Muscle of leg (tissue), 11 donors: ENCODE measurements around the gene PPFIA4. TPM values are rescaled to one million over a fixed set of nuclear protein-coding genes. Genes with fewer than 3 reads are reported as not detected.

Experiments used
- DNase-seq: peaks from one replicate; pipeline ENCODE4 v3.0.0; 2013
- H3K27ac ChIP-seq: one replicate; pipeline ENCODE4 v1.5.1; 2013; ENCODE audit warnings: mild to moderate bottlenecking, low read length, control low read depth
- H3K27me3 ChIP-seq: one replicate; pipeline ENCODE4 v1.6.1; 2013; ENCODE audit warnings: low read length; ENCODE audit not compliant: control insufficient read depth, insufficient read depth
- H3K36me3 ChIP-seq: one replicate; pipeline ENCODE4 v1.6.1; 2013; ENCODE audit warnings: low read length; ENCODE audit not compliant: control insufficient read depth, insufficient read depth
- H3K4me1 ChIP-seq: one replicate; pipeline ENCODE4 v1.6.1; 2013; ENCODE audit warnings: low read length; ENCODE audit not compliant: control insufficient read depth, insufficient read depth
- H3K4me3 ChIP-seq: one replicate; pipeline ENCODE4 v1.5.1; 2013; ENCODE audit warnings: low read length, control low read depth
- H3K9me3 ChIP-seq: replicated peaks from 2 replicates; pipeline ENCODE4 v1.6.1; 2013; ENCODE audit warnings: low read depth, low read length; ENCODE audit not compliant: control insufficient read depth
- WGBS: methylation state at CpG from one replicate; pipeline ENCODE4 v1.1.5; 2013; ENCODE audit warnings: missing lambda C conversion rate; ENCODE audit not compliant: insufficient coverage; 5-methylcytosine and 5-hydroxymethylcytosine counted together
- polyA plus RNA-seq, 8 donors: library from polyadenylated mRNA; unstranded; fragments of 120-200 nt; gene quantifications; one replicate each; pipeline versions ENCODE4 v1.2.1 to v1.2.3, GENCODE V29; 2013; ENCODE audit warnings: inconsistent platforms in 1 of 8, low replicate concordance in 1 of 8; ENCODE audit not compliant: insufficient read length in 8 of 8, insufficient read depth in 1 of 8
- total RNA-seq: library from RNA; stranded (reverse); fragments of 120-200 nt; gene quantifications from one replicate; pipeline ENCODE4 v1.2.4, GENCODE V29; 2013

PPFIA4 gene
- total and polyA plus RNA-seq, 9 donors, result 22.4 to 53.1 (median 34.7) TPM

DNA sequence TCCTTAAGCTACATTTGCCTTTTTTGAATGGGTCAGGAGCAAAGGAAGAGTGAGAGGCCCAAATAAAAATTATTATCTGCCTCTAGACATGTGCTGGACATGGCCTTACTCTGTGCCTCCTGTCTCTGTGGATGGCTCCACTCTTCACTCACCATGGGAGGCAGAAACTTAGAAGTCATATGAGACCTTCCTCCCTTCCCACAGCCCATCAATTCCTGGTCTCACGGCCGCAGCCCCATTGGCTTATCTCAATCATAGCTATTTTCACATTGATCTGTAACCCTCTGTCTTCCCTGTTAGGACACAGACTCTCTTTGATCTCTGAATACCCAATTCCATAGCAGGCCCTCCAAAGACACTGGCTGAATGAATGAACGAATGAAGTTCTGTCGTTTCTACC lies 87.0 kb downstream of the PPFIA4 start:
- no peaks in the 10 kb centered on the region for H3K36me3 ChIP-seq
- no peaks in the 10 kb centered on the region for H3K9me3 ChIP-seq
- H3K27ac ChIP-seq, result no peak overlapping the region
- no peak overlapping the region for H3K4me3 ChIP-seq
- no peak for DNase-seq
- 72% methylated on average over 4 of the region's 4 CpGs for WGBS
- peaks cover 17% of the 10 kb centered on the region for H3K27me3 ChIP-seq
- H3K4me1 ChIP-seq, result peaks cover 23% of the 10 kb centered on the region

- Histone ChIP-seq H3K27me3 (peaks cover 22% of the 10 kb centered on the region), H3K4me3 (no peak overlapping the region), H3K36me3 (no peaks in the 10 kb centered on the region), H3K4me1 (peaks cover 27% of the 10 kb centered on the region), H3K27ac (no peak overlapping the region), H3K9me3 (no peaks in the 10 kb centered on the region)
- DNase-seq, result no peak
- 56% methylated on average over 6 of the region's 7 CpGs for WGBS
These were observed 87.9 kb downstream of the PPFIA4 start for GRCh38 chr1:203114202-203114601.

- Histone ChIP-seq H3K4me1 (peaks cover 33% of the 10 kb centered on the region), H3K27me3 (peaks cover 33% of the 10 kb centered on the region), H3K27ac (peak overlapping the region; percentile 67), H3K9me3 (no peaks in the 10 kb centered on the region), H3K36me3 (no peaks in the 10 kb centered on the region), H3K4me3 (no peak overlapping the region)
- peak; percentile 88 for DNase-seq
- WGBS, result 60% methylated on average over 5 of the region's 10 CpGs
These were observed 90.0 kb downstream of the PPFIA4 start for GRCh38 chr1:203116091-203116820.

DNA sequence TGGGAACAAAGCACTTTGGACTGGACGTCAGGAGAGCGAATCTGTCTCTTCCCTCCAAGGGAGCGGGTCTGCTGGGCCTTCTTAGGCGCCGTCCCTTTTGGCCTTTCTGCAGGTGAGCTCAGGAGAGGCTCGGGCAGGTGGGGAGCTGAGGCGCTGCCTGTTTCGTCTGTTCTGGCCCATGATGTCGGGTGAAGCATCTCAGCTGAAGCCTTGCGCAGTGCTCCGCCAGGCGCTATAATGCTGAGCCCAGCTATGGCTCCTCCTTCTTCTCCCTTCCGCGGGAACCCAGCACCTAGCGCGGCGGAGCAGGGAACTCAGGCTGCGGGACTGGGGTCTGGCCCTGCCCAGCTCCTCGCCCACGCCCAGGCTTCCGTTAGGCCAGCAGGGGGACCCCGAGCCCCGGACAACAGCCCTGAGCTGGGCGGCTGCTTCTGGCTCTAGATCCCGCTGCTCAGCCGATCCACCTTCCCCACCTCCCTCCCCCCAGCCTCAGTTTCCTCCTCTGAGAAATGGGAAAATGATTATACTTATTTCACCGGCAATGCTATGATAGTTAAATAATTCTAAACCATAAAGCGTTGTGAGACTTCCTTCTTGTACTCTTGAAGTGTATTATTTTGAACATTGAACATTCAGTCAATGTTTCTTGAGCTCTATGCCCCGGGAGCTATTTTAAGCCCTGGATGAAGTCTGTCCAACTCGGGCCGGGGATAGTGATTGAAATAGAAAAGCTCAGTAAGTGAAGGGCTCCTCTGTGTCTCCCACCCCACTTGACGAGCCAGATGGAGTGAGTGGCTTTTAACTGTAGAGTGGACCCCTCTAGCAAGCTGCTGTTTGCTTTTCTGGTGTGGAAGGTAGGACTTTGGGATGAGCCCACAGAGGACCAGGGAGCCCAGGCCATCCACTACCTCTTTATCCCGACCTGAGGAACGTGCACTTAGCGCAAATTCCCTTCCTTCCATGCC lies 91.6 kb downstream of the PPFIA4 start:
- 20% methylated on average over 23 of the region's 35 CpGs for WGBS
- DNase-seq, result peak; percentile 77

GRCh38 chr1:203120325-203121153 lies 94.2 kb downstream of the PPFIA4 start:
- Histone ChIP-seq H3K4me3 (no peak overlapping the region), H3K27me3 (peaks cover 57% of the 10 kb centered on the region), H3K4me1 (peaks cover 35% of the 10 kb centered on the region), H3K27ac (no peak overlapping the region), H3K36me3 (no peaks in the 10 kb centered on the region), H3K9me3 (no peaks in the 10 kb centered on the region)
- DNase-seq, result no peak
- WGBS, result 73% methylated on average over 6 of the region's 7 CpGs

More for the DNA sequence above, 91.6 kb downstream of the PPFIA4 start:
- H3K27ac ChIP-seq, result no peak overlapping the region
- no peak overlapping the region for H3K4me3 ChIP-seq
- H3K36me3 ChIP-seq, result no peaks in the 10 kb centered on the region
- peaks cover 33% of the 10 kb centered on the region for H3K4me1 ChIP-seq
- H3K27me3 ChIP-seq, result peaks cover 42% of the 10 kb centered on the region
- H3K9me3 ChIP-seq, result no peaks in the 10 kb centered on the region

- Histone ChIP-seq H3K4me1 (peaks cover 34% of the 10 kb centered on the region), H3K36me3 (no peaks in the 10 kb centered on the region), H3K27me3 (peaks cover 61% of the 10 kb centered on the region), H3K9me3 (no peaks in the 10 kb centered on the region), H3K4me3 (no peak overlapping the region), H3K27ac (no peak overlapping the region)
- 59% methylated on average over 10 of the region's 11 CpGs for WGBS
- no peak for DNase-seq
These were observed 95.1 kb downstream of the PPFIA4 start for GRCh38 chr1:203121186-203122015.

GRCh38 chr1:203122159-203122558 lies 95.9 kb downstream of the PPFIA4 start:
- DNase-seq, result no peak
- H3K4me1 ChIP-seq, result peaks cover 37% of the 10 kb centered on the region
- H3K36me3 ChIP-seq, result no peaks in the 10 kb centered on the region
- H3K27ac ChIP-seq, result no peak overlapping the region
- peaks cover 68% of the 10 kb centered on the region for H3K27me3 ChIP-seq
- H3K9me3 ChIP-seq, result no peaks in the 10 kb centered on the region
- no peak overlapping the region for H3K4me3 ChIP-seq
- WGBS, result 96% methylated on average over 2 of the region's 2 CpGs

DNA sequence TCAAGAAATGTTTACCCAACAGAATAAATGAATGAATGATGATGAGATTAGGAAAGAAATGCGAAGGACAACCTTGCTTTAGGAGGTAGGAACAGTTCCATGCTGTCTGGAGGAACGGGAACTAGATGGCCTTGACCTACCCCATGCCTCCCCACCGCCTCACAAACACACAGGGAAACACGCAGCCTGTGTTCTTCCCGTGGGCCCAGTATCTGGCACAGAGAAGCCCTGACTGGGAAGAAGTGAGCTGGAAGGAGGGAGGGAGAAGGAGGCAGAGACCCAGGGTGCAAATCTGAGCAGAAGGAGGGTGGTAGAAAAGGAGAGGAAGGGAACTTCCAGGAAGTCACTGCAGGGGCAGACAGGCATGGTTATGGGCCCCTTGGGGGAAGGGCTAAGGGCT lies 97.7 kb downstream of the PPFIA4 start:
- H3K27ac ChIP-seq, result no peak overlapping the region
- peaks cover 71% of the 10 kb centered on the region for H3K27me3 ChIP-seq
- H3K4me1 ChIP-seq, result peaks cover 40% of the 10 kb centered on the region
- no peaks in the 10 kb centered on the region for H3K36me3 ChIP-seq
- no peak for DNase-seq
- 0% methylated on average over 1 of the region's 5 CpGs for WGBS
- no peaks in the 10 kb centered on the region for H3K9me3 ChIP-seq
- no peak overlapping the region for H3K4me3 ChIP-seq

- WGBS, result 87% methylated on average over 4 of the region's 5 CpGs
- no peaks in the 10 kb centered on the region for H3K36me3 ChIP-seq
- H3K4me1 ChIP-seq, result peaks cover 47% of the 10 kb centered on the region
- no peak for DNase-seq
- no peak overlapping the region for H3K27ac ChIP-seq
- no peak overlapping the region for H3K4me3 ChIP-seq
- H3K9me3 ChIP-seq, result no peaks in the 10 kb centered on the region
- peaks cover 71% of the 10 kb centered on the region for H3K27me3 ChIP-seq
These were observed 98.4 kb downstream of the PPFIA4 start for GRCh38 chr1:203124546-203125317.
